Measurements from ENCODE around the gene SFXN5. TPM values are rescaled to one million over a fixed set of nuclear protein-coding genes. Genes with fewer than 3 reads are reported as not detected.

The SFXN5 gene
- polyA plus RNA-seq, 3 donors = 5.9 to 28.6 (median 9.5) TPM

GRCh38 chr2:73069041-73069854 lies 2.3 kb downstream of the SFXN5 start:
- H2AFZ ChIP-seq (ENCODE audit: insufficient read depth, low read depth, low read length, poor library complexity, severe bottlenecking) = peak overlapping the region; percentile 99
- TF ChIP-seq CTCF (IDR thresholded peaks at IDR 0.05) = no peak
- peaks cover 0 to 16% of the 10 kb centered on the region in 2 donors for H3K36me3 ChIP-seq (replicated peaks in 1 of 2; ENCODE audit: control insufficient read depth in 1 of 2, insufficient read depth in 2 of 2, low read length in 2 of 2)
- no peaks in the 10 kb centered on the region for H3K27me3 Mint-ChIP-seq (ENCODE audit: low read depth in 3 of 3)
- H3K4me3 ChIP-seq (replicated peaks in 1 of 3; ENCODE audit: low read depth in 2 of 3, low read length in 3 of 3) = peak overlapping the region; percentile 75 to 92 (median 84)
- peaks cover 68% of the 10 kb centered on the region for H3K79me2 ChIP-seq (ENCODE audit: insufficient read depth, low read length)
- H3K4me1 ChIP-seq (ENCODE audit: control insufficient read depth in 1 of 2, insufficient read depth in 2 of 2, low read length in 2 of 2) = peaks cover 28 to 39% of the 10 kb centered on the region in 2 donors
- peaks cover 58% of the 10 kb centered on the region for H4K20me1 ChIP-seq (ENCODE audit: insufficient read depth, low read length)
- H3K27me3 ChIP-seq (ENCODE audit: control insufficient read depth in 2 of 2, insufficient read depth in 2 of 2, low read length in 2 of 2) = no peaks in the 10 kb centered on the region
- peak overlapping the region; percentile 63 to 93 for H3K27ac ChIP-seq (ENCODE audit: low read depth in 1 of 2, low read length in 2 of 2)
- H3K4me2 ChIP-seq (replicated peaks; ENCODE audit: extremely low read depth, low read length, poor library complexity, severe bottlenecking) = peak overlapping the region; percentile 100
- no peaks in the 10 kb centered on the region for H3K9me3 ChIP-seq (replicated peaks in 1 of 2; ENCODE audit: control insufficient read depth in 1 of 2, insufficient read depth in 1 of 2, low read length in 2 of 2)
- peak overlapping the region; percentile 98 for H3K9ac ChIP-seq (ENCODE audit: insufficient read depth, low read length, poor library complexity, severe bottlenecking)
- H3K4me3 Mint-ChIP-seq = peak overlapping the region; percentile 90 to 99
- DNase-seq = peak in 2 of 3 donors; percentile 28
- intact Hi-C loops (cut with micrococcal nuclease) = loop anchor here in 1 of 2 donors (5.0 kb wide), 1 partner anchor 37 kb away; no protein-coding TSS in a partner anchor
- peaks cover 63% of the 10 kb centered on the region for H3K4me1 Mint-ChIP-seq
- WGBS (ENCODE audit: insufficient coverage) = 34% methylated on average over 2 of the region's 7 CpGs
- peak overlapping the region; percentile 8 to 95 (median 91) for H3K27ac Mint-ChIP-seq
- peaks cover 0 to 2% (median 0%) of the 10 kb centered on the region in 7 donors for H3K9me3 Mint-ChIP-seq
- peaks cover 19 to 42% of the 10 kb centered on the region in 2 donors for H3K36me3 Mint-ChIP-seq

- Mint-ChIP-seq H3K27me3 (ENCODE audit: low read depth in 3 of 3) (no peaks in the 10 kb centered on the region), H3K4me1 (peaks cover 71% of the 10 kb centered on the region), H3K36me3 (peaks cover 25 to 47% of the 10 kb centered on the region in 2 donors), H3K9me3 (peaks cover 0 to 2% (median 0%) of the 10 kb centered on the region in 7 donors), H3K27ac (no peak overlapping the region), H3K4me3 (no peak overlapping the region)
- H3K9me3 ChIP-seq (replicated peaks in 1 of 2; ENCODE audit: control insufficient read depth in 1 of 2, insufficient read depth in 1 of 2, low read length in 2 of 2) = no peaks in the 10 kb centered on the region
- peaks cover 69% of the 10 kb centered on the region for H4K20me1 ChIP-seq (ENCODE audit: insufficient read depth, low read length)
- no peak overlapping the region for H3K27ac ChIP-seq (ENCODE audit: low read depth in 1 of 2, low read length in 2 of 2)
- intact Hi-C loops (cut with micrococcal nuclease) = loop anchor here in 1 of 2 donors (5.0 kb wide), 1 partner anchor 36 kb away; no protein-coding TSS in a partner anchor
- H3K27me3 ChIP-seq (ENCODE audit: control insufficient read depth in 2 of 2, insufficient read depth in 2 of 2, low read length in 2 of 2) = no peaks in the 10 kb centered on the region
- 100% methylated on average over 1 of the region's 2 CpGs for WGBS (ENCODE audit: insufficient coverage)
- no peak overlapping the region for H2AFZ ChIP-seq (ENCODE audit: insufficient read depth, low read depth, low read length, poor library complexity, severe bottlenecking)
- H3K4me1 ChIP-seq (ENCODE audit: control insufficient read depth in 1 of 2, insufficient read depth in 2 of 2, low read length in 2 of 2) = peaks cover 28 to 44% of the 10 kb centered on the region in 2 donors
- peaks cover 0 to 16% of the 10 kb centered on the region in 2 donors for H3K36me3 ChIP-seq (replicated peaks in 1 of 2; ENCODE audit: control insufficient read depth in 1 of 2, insufficient read depth in 2 of 2, low read length in 2 of 2)
- no peak overlapping the region for H3K4me3 ChIP-seq (replicated peaks in 1 of 3; ENCODE audit: low read depth in 2 of 3, low read length in 3 of 3)
- no peak for TF ChIP-seq CTCF (IDR thresholded peaks at IDR 0.05)
- no peak overlapping the region for H3K9ac ChIP-seq (ENCODE audit: insufficient read depth, low read length, poor library complexity, severe bottlenecking)
- DNase-seq = no peak
- H3K79me2 ChIP-seq (ENCODE audit: insufficient read depth, low read length) = peaks cover 79% of the 10 kb centered on the region
- H3K4me2 ChIP-seq (replicated peaks; ENCODE audit: extremely low read depth, low read length, poor library complexity, severe bottlenecking) = peak overlapping the region; percentile 100
Observed at GRCh38 chr2:73068147-73068546, 3.4 kb downstream of the SFXN5 start.
